Epithelial cell of proximal tubule (primary cell): ENCODE measurements around the gene RWDD2A. TPM values are rescaled to one million over a fixed set of nuclear protein-coding genes. Genes with fewer than 3 reads are reported as not detected.

Source experiments
- total RNA-seq: library from RNA; depleted of rRNA; stranded (reverse); fragments of >200 nt; gene quantifications from 2 replicates; pipeline ENCODE4 v1.2.3, GENCODE V29; 2015

RWDD2A gene
- total RNA-seq, 1 donor from 2014 or later, result 2.8 TPM

Other genes starting within 250 kb of the RWDD2A start
- 5.9 and 8.2 TPM in 2 replicates for gene UBE3D, start 127.5 kb upstream of the RWDD2A start, total RNA-seq
- 4.4 and 8.5 TPM in 2 replicates for gene DOP1A, start 125.7 kb upstream of the RWDD2A start, total RNA-seq
- gene PGM3, start 92 bp upstream of the RWDD2A start, total RNA-seq, result 26.5 and 33.1 TPM in 2 replicates
- 13.3 and 20.0 TPM in 2 replicates for gene ME1, start 237.7 kb downstream of the RWDD2A start, total RNA-seq